Esophagus (tissue), 2 donors: ENCODE measurements around the gene TNK2. TPM values are rescaled to one million over a fixed set of nuclear protein-coding genes. Genes with fewer than 3 reads are reported as not detected.

ENCODE experiments used
- H3K27ac ChIP-seq, 2 donors: one replicate each; pipeline ENCODE4 v1.5.1; 2013; ENCODE audit warnings: low read depth in 2 of 2, mild to moderate bottlenecking in 2 of 2, inconsistent platforms in 1 of 2, low read length in 1 of 2, moderate library complexity in 1 of 2
- H3K27me3 ChIP-seq, 2 donors: one replicate each; pipeline ENCODE4 v1.6.1; 2013; ENCODE audit warnings: low read length in 2 of 2, control low read depth in 1 of 2, mild to moderate bottlenecking in 1 of 2; ENCODE audit not compliant: insufficient read depth in 2 of 2, control insufficient read depth in 1 of 2
- H3K36me3 ChIP-seq, 2 donors: one replicate each; pipeline ENCODE4 v1.6.1; 2013; ENCODE audit warnings: low read length in 1 of 2; ENCODE audit not compliant: control insufficient read depth in 2 of 2, insufficient read depth in 2 of 2
- H3K4me1 ChIP-seq, 2 donors: one replicate each; pipeline ENCODE4 v1.6.1; 2013; ENCODE audit warnings: low read length in 1 of 2; ENCODE audit not compliant: control insufficient read depth in 2 of 2, insufficient read depth in 2 of 2
- H3K4me3 ChIP-seq, 2 donors: one replicate each; pipeline ENCODE4 v1.5.1; 2013; ENCODE audit warnings: low read length in 2 of 2, mild to moderate bottlenecking in 2 of 2, low read depth in 1 of 2, moderate library complexity in 1 of 2
- H3K9me3 ChIP-seq, 2 donors: one replicate each; pipeline ENCODE4 v1.6.1; 2013; ENCODE audit warnings: mild to moderate bottlenecking in 2 of 2, low read depth in 1 of 2, low read length in 1 of 2, moderate library complexity in 1 of 2; ENCODE audit not compliant: control insufficient read depth in 2 of 2, insufficient read depth in 1 of 2
- WGBS, 2 donors: extraction: QIAGEN DNeasy Blood & Tissue Kit; methylation state at CpG; one replicate each; pipeline ENCODE4 v1.1.7; 2013; 5-methylcytosine and 5-hydroxymethylcytosine counted together
- polyA plus RNA-seq, 2 donors: library from polyadenylated mRNA; stranded (reverse); fragments of 200-250 nt; gene quantifications; one replicate each; pipeline ENCODE4 v1.2.3, GENCODE V29; 2013
- donor health status: healthy with polysubstance abuse.
- donor health status: Bipolar disorder and iron deficiency.

The TNK2 gene
- polyA plus RNA-seq, 2 donors: 38.8 to 87.5 TPM

- 86 to 94% methylated on average over 4 of the region's 4 CpGs for WGBS, 2 donors
Observed at GRCh38 chr3:195880037-195880431, 28.3 kb downstream of the TNK2 start.

DNA sequence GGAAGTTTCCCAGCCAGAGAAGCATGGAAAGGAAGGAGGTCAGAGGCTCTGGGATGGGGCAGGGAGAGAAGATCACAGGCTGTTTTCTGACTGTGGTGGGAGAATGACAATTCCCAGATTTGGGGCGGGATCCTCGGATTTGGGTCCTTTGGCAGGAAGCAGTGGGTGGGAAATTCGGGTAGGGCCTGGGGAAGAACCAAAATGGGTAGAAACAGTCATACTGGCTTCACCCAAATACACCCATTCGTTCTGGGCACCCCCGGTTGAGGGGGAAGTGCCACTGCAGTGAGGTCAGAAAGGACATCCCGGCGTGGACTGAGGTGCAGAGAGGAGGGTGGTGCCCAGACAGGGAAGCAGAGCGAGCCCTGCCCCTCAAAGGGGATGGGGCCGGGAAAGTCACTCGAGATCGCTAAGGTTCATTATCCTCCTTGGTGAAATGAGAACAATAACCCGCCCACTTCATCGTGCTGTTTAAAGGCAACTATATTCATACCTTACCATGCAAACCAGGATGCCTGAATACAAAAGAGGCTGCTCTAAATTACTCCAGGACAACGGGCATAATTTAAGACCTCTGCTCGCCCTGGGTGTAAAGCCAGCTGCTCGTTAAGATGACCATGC is 28.8 kb downstream of the TNK2 start:
- no peak overlapping the region for H3K4me3 ChIP-seq
- no peaks in the 10 kb centered on the region for H3K9me3 ChIP-seq
- H3K27ac ChIP-seq: peak overlapping the region in 1 of 2 donors; percentile 43
- peaks cover 0 to 31% of the 10 kb centered on the region in 2 donors for H3K4me1 ChIP-seq
- no peaks in the 10 kb centered on the region for H3K27me3 ChIP-seq
- 83 to 84% methylated on average over 16 of the region's 16 CpGs for WGBS, 2 donors
- peaks cover 7 to 39% of the 10 kb centered on the region in 2 donors for H3K36me3 ChIP-seq

More at GRCh38 chr3:195880037-195880431, 28.3 kb downstream of the TNK2 start:
- H3K27me3 ChIP-seq: no peaks in the 10 kb centered on the region
- peak overlapping the region in 1 of 2 donors; percentile 43 for H3K27ac ChIP-seq
- H3K4me1 ChIP-seq: peaks cover 0 to 31% of the 10 kb centered on the region in 2 donors
- peaks cover 7 to 43% of the 10 kb centered on the region in 2 donors for H3K36me3 ChIP-seq
- no peaks in the 10 kb centered on the region for H3K9me3 ChIP-seq
- H3K4me3 ChIP-seq: no peak overlapping the region

- Histone ChIP-seq H3K4me3 (peak overlapping the region in 1 of 2 donors; percentile 10), H3K27me3 (no peaks in the 10 kb centered on the region), H3K36me3 (peaks cover 7 to 41% of the 10 kb centered on the region in 2 donors), H3K4me1 (peaks cover 0 to 31% of the 10 kb centered on the region in 2 donors), H3K27ac (peak overlapping the region; percentile 87 to 97), H3K9me3 (no peaks in the 10 kb centered on the region)
- WGBS, 2 donors: 78 to 85% methylated on average over 30 of the region's 30 CpGs
Observed at GRCh38 chr3:195878424-195879274, 29.7 kb downstream of the TNK2 start.

- Histone ChIP-seq H3K36me3 (peaks cover 7 to 41% of the 10 kb centered on the region in 2 donors), H3K27ac (peak overlapping the region; percentile 87 to 97)
Observed at GRCh38 chr3:195877767-195878423, 30.5 kb downstream of the TNK2 start.

DNA sequence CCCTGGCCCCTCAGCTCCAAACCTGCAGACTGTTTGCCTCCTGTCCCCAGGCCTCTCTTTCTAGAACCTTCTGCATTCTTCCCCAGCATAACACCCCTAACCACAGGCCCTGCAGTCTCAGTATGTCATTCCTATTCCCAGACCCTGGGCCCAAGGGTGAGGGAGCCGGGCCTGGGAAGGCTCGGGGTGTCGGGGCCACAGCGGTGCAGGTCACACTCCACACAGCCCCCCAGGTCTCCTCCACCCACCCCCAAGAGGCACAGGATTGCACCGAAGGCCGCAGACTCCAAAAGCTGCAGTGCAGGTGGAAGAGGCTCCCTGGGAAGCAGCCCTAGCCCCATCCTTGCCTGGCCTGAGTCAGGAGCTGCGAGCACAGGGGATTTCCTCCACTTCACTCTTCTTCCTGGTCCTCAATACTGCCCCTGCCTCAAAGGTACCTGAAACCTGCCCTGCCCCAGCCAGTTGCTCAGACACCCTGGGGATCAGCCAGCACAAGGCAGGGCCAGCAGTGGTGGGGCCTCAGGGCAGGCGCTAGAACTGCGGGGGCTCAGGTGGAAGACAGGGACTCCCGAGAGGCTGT is 31.1 kb downstream of the TNK2 start:
- peaks cover 7 to 48% of the 10 kb centered on the region in 2 donors for H3K36me3 ChIP-seq
- H3K4me1 ChIP-seq: peaks cover 0 to 31% of the 10 kb centered on the region in 2 donors
- no peaks in the 10 kb centered on the region for H3K27me3 ChIP-seq
- H3K4me3 ChIP-seq: peak overlapping the region; percentile 44
- no peaks in the 10 kb centered on the region for H3K9me3 ChIP-seq
- 77 to 78% methylated on average over 10 of the region's 10 CpGs for WGBS, 2 donors
- peak overlapping the region; percentile 87 to 97 for H3K27ac ChIP-seq

More at GRCh38 chr3:195877767-195878423, 30.5 kb downstream of the TNK2 start:
- Histone ChIP-seq H3K4me3 (peak overlapping the region; percentile 44), H3K4me1 (peaks cover 0 to 31% of the 10 kb centered on the region in 2 donors), H3K9me3 (no peaks in the 10 kb centered on the region), H3K27me3 (no peaks in the 10 kb centered on the region)
- 73% methylated on average over 14 to 15 of the region's 15 CpGs for WGBS, 2 donors

DNA sequence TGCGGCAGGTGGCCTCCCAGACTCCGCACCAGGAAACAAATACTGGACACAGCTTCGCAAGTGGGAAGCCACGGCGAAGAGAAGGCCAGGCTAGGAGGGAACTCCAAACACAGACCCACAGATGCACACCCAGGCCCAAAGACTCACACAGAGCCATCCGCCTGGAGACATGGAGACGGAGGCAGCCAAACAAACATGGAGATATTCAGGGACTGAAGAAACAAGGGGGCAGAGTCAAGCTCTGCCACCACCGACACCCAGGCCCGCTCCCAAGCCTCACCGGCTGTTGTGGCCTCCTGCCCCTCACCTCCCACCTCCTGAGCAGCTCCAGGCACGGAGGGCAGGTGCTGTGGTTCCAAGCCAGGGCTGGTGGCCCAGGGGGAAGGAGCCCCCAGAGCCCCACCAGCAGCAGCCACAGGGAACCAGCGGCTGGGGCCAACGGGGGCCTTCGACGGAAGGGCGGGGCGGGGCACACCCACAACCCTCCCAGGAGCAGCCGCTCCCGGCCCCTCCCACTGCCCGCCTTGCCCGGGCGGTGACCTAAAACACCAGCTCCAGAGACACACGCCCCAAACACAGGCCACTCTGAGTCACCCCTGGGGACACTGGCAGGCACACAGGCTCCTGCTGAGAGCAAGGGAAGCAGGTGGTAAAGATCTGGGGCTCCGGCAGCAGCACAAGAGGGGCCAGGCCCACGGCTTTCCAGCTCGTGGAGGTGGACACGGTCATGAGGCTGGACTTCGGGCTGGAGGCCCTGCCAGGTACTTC is 31.9 kb downstream of the TNK2 start:
- peak overlapping the region; percentile 87 to 97 for H3K27ac ChIP-seq
- H3K27me3 ChIP-seq: no peaks in the 10 kb centered on the region
- peaks cover 0 to 47% of the 10 kb centered on the region in 2 donors for H3K36me3 ChIP-seq
- H3K4me3 ChIP-seq: peak overlapping the region; percentile 44
- no peaks in the 10 kb centered on the region for H3K9me3 ChIP-seq
- H3K4me1 ChIP-seq: peaks cover 0 to 31% of the 10 kb centered on the region in 2 donors
- 61 to 73% methylated on average over 22 to 28 of the region's 28 CpGs for WGBS, 2 donors

DNA sequence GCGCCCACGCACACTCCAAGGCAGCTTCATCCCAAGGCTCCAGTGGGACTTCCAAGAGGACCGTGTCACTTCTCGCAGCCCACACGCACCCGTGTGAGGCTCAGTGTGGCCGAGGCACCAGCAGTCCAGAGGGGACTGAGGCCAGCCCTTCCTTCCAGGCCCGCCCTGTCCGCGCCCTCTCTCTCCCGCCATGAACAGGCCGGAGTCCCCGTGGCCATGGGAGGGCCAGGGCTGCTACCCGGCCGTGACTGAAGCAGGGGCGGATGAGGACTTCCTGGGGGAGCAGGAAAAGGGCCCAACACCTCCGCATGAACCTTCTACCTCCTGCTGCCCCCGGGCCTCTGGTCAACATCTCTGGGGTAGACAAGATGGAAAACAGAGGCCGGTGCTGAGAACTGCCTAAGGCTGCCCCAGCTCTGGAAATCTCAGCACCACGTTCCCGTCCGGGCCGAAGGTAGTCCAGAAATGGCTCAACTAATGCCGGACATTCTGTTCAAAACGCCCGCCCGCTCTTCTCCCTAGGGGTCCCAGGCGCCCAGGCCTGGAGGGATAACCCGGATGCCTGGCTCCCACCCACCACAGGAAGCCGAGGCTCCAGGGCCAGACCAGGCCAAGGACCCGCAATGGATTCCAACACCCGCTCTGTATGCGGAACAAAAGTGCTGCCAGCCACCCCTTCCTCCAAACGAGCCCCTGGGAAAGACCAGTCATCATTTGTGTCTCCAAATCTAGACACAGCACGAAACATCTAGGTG is 32.7 kb downstream of the TNK2 start:
- no peaks in the 10 kb centered on the region for H3K27me3 ChIP-seq
- WGBS, 2 donors: 93% methylated on average over 35 of the region's 35 CpGs
- no peaks in the 10 kb centered on the region for H3K9me3 ChIP-seq
- peak overlapping the region; percentile 35 to 44 for H3K4me3 ChIP-seq
- H3K27ac ChIP-seq: peak overlapping the region; percentile 74 to 97
- peaks cover 0 to 31% of the 10 kb centered on the region in 2 donors for H3K4me1 ChIP-seq
- H3K36me3 ChIP-seq: peaks cover 0 to 53% of the 10 kb centered on the region in 2 donors

GRCh38 chr3:195873971-195874370 is 34.4 kb downstream of the TNK2 start:
- WGBS, 2 donors: 79 to 81% methylated on average over 26 of the region's 26 CpGs

More at GRCh38 chr3:195873971-195874370, 34.4 kb downstream of the TNK2 start:
- Histone ChIP-seq H3K36me3 (peaks cover 0 to 65% of the 10 kb centered on the region in 2 donors), H3K4me3 (no peak overlapping the region), H3K27ac (peak overlapping the region; percentile 6 to 11), H3K4me1 (peaks cover 0 to 26% of the 10 kb centered on the region in 2 donors), H3K27me3 (no peaks in the 10 kb centered on the region), H3K9me3 (no peaks in the 10 kb centered on the region)
